GM12892 (cell line): Measurements from ENCODE around the gene HPRT1.

ENCODE experiments used
- POLR2A ChIP-seq: IDR thresholded peaks from 2 replicates; pipeline ENCODE4 v1.6.1; 2011; ENCODE audit warnings: low read depth, low read length, control low read depth
- POLR2AphosphoS5 ChIP-seq: IDR thresholded peaks from 2 replicates; pipeline ENCODE4 v1.6.1; 2011; ENCODE audit warnings: low read depth, low read length, control low read depth

GRCh38 chrX:134426281-134426680 is 33.7 kb upstream of the HPRT1 start:
- TF ChIP-seq POLR2A: no peak
- no peak for TF ChIP-seq POLR2AphosphoS5
